Hindlimb muscle (tissue), 1 donor: Measurements from ENCODE around the gene INCENP. TPM values are rescaled to one million over a fixed set of nuclear protein-coding genes. Genes with fewer than 3 reads are reported as not detected.

Experiments
- DNase-seq: peaks from one replicate; pipeline ENCODE4 v3.0.0-alpha.2; 2013
- polyA plus RNA-seq: library from polyadenylated mRNA; unstranded; fragments of 120-200 nt; gene quantifications from one replicate; pipeline ENCODE4 v1.2.1, GENCODE V29; 2013; ENCODE audit not compliant: insufficient read length

INCENP gene
- polyA plus RNA-seq, 1 donor: 18.2 TPM

DNA sequence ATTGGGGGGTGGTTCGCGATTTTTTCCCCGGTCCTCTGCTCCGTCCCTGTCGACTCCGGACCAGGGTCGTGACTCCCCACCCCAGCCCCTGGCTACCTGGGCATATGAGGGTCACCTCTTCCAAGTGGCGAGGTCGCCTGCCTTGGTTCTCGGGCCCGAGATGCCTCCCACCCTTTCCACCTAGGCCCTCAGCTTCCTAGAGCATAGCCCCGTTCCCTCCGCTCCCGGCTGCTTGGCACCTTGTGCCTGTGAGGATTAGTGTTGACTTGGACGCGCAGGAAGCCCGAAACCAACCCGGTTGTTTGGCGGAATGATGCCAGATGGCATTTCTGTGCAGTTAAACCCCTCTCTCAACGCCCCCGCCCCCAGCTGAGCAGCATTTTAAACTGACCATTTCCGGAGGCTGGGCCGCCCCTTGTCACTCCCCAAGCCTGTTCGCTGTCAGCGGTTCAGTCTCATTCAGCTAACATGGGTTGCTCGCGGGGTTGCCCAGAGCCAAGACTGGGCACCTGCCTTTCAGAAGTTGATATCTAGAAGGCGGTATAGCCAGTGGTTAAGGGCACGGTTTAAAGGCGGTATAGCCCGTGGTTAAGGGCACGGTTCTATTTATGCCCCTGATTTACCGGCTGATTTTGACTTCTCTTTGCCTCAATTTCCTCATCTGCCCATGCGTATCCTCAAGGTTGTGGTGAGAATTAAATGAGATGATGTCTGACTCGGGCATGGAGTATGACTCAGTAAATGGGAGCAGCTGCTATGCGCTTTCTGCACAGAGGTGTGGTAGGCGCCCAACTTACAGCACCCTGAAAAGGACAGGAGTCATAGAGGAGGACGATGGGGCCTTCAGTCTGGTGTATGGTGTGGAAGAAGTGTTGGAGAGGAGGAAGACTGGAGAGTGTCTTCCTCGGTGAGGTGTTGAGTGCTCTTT, 639 bp downstream of the INCENP start:
- DNase-seq: peak; percentile 24

GRCh38 chr11:62125316-62125715, 1.5 kb downstream of the INCENP start:
- DNase-seq: no peak

DNA sequence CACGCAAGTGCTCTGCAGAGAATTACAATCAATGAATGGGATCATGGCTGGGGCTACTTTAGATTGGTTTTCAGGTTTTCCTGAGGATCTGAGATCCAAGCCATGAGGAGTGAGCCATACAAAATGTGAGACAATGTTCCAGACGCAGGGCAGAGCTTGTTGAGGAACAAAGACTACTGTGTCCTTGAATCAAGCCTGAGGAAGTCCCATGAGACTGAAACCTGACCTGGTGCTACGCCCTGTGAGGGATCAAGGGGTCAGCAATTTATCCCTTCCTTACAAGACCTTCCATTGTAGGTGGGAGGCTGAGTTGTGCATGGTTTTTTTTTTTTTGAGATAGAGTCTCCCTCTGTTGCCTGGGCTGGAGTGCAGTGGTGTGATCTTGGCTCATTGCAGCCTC, 2.1 kb downstream of the INCENP start:
- DNase-seq: no peak

GRCh38 chr11:62127426-62127825, 3.6 kb downstream of the INCENP start:
- DNase-seq: no peak

GRCh38 chr11:62127941-62128770, 4.3 kb downstream of the INCENP start:
- DNase-seq: no peak

DNA sequence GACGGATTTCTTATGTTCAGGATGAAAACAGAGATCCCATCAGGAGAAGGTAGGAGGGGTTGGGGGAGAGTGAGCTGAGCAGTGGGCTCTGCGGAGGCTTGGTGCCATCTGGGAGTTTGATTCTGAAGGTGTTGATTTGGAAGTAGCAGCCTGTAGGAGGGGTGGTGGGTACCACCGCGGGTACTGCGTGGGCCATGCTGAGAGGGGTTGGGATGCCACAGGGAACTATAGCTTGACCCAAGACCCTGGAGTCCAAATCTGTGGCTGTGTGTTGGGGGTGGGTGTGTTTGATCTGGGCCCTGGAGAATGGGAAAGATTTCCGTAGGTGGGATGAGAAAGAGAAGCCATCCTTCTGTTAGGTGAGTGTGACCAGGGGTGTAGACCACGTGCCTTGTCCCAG, 5.0 kb downstream of the INCENP start:
- DNase-seq: no peak

GRCh38 chr11:62129590-62130282, 5.9 kb downstream of the INCENP start:
- DNase-seq: no peak

GRCh38 chr11:62130283-62131169, 6.7 kb downstream of the INCENP start:
- DNase-seq: no peak

- no peak for DNase-seq
Observed at GRCh38 chr11:62131170-62131464, 7.3 kb downstream of the INCENP start.

GRCh38 chr11:62132191-62132590, 8.4 kb downstream of the INCENP start:
- no peak for DNase-seq

DNA sequence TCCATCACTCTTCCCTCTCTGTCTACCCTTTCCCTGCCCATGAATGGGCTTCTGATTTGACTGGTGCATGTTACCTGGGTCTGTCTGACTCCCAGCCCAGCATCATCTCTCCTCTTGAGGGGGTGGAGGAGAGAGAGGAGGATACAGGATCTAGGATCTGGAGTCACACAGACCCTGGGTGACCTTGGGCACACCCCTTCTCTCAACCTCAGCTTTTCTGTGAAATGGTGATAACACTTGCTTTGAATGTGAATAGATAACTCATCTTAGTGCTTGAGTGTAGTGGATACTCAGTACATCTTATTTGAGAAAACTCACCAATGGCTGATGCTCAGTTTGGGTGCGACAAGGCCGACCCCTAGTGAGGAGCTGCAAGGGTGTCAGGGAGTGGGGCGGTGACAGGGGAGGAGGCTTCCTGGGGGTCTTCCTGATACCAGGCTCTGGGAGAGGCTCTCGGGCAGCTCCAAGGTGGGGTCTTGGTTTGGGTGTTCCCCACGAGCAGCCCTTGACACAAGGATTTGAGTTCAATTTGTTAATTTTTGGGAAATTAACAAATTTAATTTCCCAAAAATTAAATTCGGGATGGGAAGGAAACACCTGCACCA, 9.0 kb downstream of the INCENP start:
- no peak for DNase-seq

DNA sequence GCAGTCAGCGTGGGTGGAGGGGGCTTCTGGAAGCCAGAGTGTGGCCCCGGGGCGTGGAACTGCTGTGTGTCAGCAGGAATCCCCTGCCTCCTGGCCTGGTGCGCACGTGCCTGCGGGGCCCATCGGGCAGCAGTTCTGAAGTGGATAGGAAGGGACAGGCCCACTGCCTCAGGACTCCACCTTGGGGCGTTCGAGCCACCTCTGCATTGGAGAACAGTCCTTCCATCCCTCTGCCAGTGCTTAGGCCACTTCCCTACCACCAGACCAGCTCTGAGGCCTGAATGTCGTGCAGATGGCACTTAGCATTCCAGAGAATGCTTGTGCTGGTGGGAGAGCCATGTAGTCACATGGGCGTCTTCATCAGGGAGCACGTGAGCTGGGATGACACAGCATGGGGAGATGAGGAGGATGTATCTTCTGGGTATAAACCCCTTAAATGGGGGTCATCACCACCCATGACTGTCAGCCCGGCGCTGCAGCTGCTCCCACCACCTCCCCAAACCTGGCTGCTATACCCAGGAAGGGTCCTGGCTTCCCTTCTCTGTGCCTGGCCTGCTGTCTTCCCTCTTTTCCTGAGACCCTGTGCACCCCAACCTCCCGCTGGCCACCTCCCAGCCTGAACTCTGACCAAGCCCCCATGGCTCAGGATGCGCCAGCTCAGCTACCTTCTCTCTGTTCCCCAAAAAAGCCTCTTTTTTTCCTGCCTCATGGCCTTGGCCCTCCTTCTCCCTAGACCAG, 9.7 kb downstream of the INCENP start:
- no peak for DNase-seq

GRCh38 chr11:62137276-62137861, 13.6 kb downstream of the INCENP start:
- DNase-seq: no peak

DNA sequence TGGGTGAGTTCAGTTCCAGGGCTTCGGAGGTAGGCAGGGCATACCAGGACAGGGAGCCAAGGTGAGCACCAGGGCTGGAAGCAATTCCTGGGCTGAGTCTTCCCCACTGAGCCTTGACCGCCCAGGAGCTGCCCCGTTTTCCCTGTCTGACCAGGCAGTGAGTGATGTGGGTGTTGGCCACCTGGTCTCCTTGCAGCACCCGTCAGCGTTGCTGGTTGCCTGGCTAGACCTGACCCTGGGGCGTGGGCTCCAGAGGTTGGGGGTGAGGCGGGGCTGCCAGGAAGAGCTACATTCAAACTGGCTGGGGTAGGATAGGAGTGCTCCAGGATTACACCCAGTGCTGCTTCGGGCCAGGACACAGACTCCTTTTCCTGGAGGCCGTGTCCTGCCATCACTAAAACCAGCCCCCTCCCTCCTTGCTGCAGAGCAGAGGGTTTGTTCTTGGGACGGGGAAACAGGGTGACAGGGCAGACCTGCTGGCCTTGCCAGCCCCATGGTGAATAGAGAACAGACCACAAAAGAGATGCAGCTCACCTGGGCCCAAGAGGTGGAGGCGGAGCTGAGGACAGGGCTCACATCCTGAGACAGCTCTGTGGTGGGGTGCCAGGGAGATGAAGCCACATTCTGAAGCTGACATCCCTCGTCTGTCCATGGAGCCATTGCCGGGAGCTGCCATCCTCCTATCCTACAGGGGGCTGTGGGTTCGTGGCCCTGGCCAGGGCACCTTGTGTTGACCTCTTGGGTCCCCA, 14.2 kb downstream of the INCENP start:
- no peak for DNase-seq

DNA sequence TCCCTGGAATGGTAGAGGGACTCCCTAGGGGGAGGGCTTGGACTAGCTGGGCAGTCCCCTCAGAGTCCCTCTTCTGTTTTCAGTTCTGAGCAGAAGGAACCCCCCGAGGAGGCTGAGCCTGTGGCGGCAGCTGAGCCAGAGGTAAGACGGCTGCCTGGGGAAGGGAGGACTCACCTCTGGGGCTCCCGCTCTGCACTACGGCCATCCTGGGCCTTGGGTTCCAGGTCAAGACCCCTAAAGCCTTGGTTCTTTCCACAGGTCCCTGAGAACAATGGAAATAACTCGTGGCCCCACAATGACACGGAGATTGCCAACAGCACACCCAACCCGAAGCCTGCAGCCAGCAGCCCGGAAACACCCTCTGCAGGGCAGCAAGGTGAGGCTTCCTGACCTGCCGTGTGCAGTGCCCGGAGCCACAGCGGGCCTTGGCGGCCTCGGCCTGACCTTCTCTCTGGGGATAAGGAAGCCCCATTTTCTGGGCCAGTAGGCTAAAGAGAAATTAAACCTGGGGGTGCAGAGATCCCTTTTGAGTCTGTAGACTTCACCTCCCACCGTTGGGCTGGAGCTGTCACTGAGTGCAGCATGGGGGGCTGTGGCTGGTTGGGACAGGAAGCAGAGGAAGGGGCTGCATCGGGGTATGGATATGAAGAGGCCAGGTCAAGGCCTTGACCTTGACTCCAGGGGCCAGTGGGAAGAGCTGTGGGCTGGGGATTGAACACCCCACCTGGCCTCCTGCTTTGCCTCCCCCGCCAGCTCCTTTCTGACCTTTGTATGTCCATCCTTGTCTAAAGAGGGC, 15.0 kb downstream of the INCENP start:
- DNase-seq: no peak

- no peak for DNase-seq
Observed at GRCh38 chr11:62139526-62140303, 15.9 kb downstream of the INCENP start.

DNA sequence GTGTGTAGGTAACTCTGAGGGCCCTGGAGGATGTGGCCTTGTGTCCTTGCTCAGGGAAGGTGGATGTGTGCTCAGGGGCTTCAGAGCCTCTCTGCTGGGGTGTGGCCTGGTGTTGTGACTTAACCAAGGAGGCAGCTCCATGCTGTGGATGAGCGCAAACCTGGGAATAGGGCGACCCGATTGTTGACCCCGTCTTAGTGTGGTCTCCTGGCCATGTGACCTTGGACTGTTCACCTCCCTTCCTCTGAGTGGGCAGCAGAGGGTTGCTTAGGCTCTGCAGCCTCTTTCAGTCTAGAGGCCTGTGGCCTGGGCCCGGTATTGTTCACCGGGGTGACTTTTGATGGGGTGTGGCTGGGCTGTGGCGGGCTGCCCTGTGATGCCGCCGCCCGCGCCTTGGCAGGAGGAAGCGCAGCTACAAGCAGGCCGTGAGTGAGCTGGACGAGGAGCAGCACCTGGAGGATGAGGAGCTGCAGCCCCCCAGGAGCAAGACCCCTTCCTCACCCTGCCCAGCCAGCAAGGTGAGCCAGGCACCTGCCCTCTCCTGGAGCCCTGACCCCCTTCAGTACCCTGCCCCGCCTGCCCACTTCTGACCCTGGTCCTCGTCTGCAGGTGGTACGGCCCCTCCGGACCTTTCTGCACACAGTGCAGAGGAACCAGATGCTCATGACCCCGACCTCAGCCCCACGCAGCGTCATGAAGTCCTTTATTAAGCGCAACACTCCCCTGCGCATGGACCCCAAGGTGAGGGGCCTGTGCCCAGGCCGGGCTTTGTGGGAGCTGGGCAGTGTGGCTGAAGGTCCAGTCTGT, 16.7 kb downstream of the INCENP start:
- no peak for DNase-seq
